Activated naive CD4-positive, alpha-beta T cell treated with anti-CD3 and anti-CD28 coated beads, Interleukin-2, amount 10 ng/mL, durations not matched to agents 7 days and 5 days (primary cell): ENCODE results near the gene SMARCAL1.

ENCODE experiments used
- CTCF ChIA-PET: fragments of 350-600 bp; sonication (Branson Sonifier 250); formaldehyde crosslinking; loops from one replicate; lab custom pipeline; 2021; ENCODE audit warnings: antibody characterized with exemption; lab: Charles Lee
- DNase-seq: peaks from one replicate; pipeline ENCODE4 v3.0.0-alpha.2; 2020
- H3K27ac Mint-ChIP-seq: one replicate; pipeline ENCODE4 v1.8.0; 2021; ENCODE audit warnings: mild to moderate bottlenecking, moderate library complexity, mixed read lengths
- H3K27me3 Mint-ChIP-seq: one replicate; pipeline ENCODE4 v1.8.0; 2021; ENCODE audit warnings: mild to moderate bottlenecking, mixed read lengths
- H3K36me3 Mint-ChIP-seq: one replicate; pipeline ENCODE4 v1.8.0; 2021; ENCODE audit warnings: mixed read lengths
- H3K4me1 Mint-ChIP-seq: one replicate; pipeline ENCODE4 v1.8.0; 2021; ENCODE audit warnings: mixed read lengths
- H3K4me3 Mint-ChIP-seq: one replicate; pipeline ENCODE4 v1.8.0; 2021; ENCODE audit warnings: mild to moderate bottlenecking, moderate library complexity, mixed read lengths
- H3K9me3 Mint-ChIP-seq: one replicate; pipeline ENCODE4 v1.8.0; 2021; ENCODE audit warnings: mixed read lengths

The SMARCAL1 gene

GRCh38 chr2:216453955-216454614, 41.8 kb downstream of the SMARCAL1 start:
- Mint-ChIP-seq H3K27ac (no peak overlapping the region), H3K4me1 (no peaks in the 10 kb centered on the region), H3K36me3 (peaks cover 56% of the 10 kb centered on the region), H3K27me3 (no peaks in the 10 kb centered on the region), H3K4me3 (no peak overlapping the region), H3K9me3 (peaks cover 2% of the 10 kb centered on the region)
- CTCF ChIA-PET = no interaction called here
- no peak for DNase-seq

GRCh38 chr2:216463148-216463547, 50.9 kb downstream of the SMARCAL1 start:
- Mint-ChIP-seq H3K4me1 (no peaks in the 10 kb centered on the region), H3K9me3 (peaks cover 2% of the 10 kb centered on the region), H3K36me3 (peaks cover 18% of the 10 kb centered on the region), H3K27ac (no peak overlapping the region), H3K4me3 (no peak overlapping the region), H3K27me3 (no peaks in the 10 kb centered on the region)
- CTCF ChIA-PET = no interaction called here
- no peak for DNase-seq

- DNase-seq = no peak
- Mint-ChIP-seq H3K27me3 (no peaks in the 10 kb centered on the region), H3K36me3 (peaks cover 17% of the 10 kb centered on the region), H3K4me1 (no peaks in the 10 kb centered on the region), H3K9me3 (no peaks in the 10 kb centered on the region), H3K4me3 (no peak overlapping the region), H3K27ac (no peak overlapping the region)
- CTCF ChIA-PET = interaction anchor here (1.2 kb wide), 1 partner anchor 13 kb away, joined by 3 read pairs; no protein-coding TSS in a partner anchor
Measured at GRCh38 chr2:216464104-216464720, 51.9 kb downstream of the SMARCAL1 start.

- DNase-seq = no peak
- H3K9me3 Mint-ChIP-seq = no peaks in the 10 kb centered on the region
- CTCF ChIA-PET = no interaction called here
- H3K27ac Mint-ChIP-seq = no peak overlapping the region
- H3K27me3 Mint-ChIP-seq = no peaks in the 10 kb centered on the region
- peaks cover 22% of the 10 kb centered on the region for H3K36me3 Mint-ChIP-seq
- H3K4me3 Mint-ChIP-seq = no peak overlapping the region
- no peaks in the 10 kb centered on the region for H3K4me1 Mint-ChIP-seq
Measured at GRCh38 chr2:216465579-216466195, 53.4 kb downstream of the SMARCAL1 start.

GRCh38 chr2:216467845-216468244, 55.6 kb downstream of the SMARCAL1 start:
- no peaks in the 10 kb centered on the region for H3K27me3 Mint-ChIP-seq
- no peaks in the 10 kb centered on the region for H3K4me1 Mint-ChIP-seq
- H3K9me3 Mint-ChIP-seq = no peaks in the 10 kb centered on the region
- CTCF ChIA-PET = interaction anchor here (0.7 kb wide), 1 partner anchor 493 kb away, joined by 3 read pairs; no protein-coding TSS in a partner anchor
- H3K27ac Mint-ChIP-seq = no peak overlapping the region
- DNase-seq = no peak
- H3K36me3 Mint-ChIP-seq = peaks cover 23% of the 10 kb centered on the region
- no peak overlapping the region for H3K4me3 Mint-ChIP-seq

DNA sequence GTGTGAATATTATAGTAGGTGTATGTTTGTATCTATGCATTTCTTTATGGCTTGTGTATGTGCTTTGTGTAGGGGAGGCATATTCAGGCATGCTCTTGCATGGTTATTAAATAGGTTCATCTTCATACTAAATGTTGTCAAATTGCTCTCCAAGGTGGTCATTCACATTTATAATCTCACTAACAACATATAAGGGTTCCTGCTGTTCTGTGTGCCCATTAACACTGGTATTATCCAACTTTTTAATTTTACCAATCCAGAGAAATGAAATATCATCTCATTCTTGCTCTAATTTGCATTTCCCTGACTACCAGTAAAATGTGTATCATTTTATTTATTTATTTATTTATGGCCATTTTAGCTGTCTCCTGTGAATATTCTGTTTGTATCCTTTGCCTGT, 57.4 kb downstream of the SMARCAL1 start:
- no peak overlapping the region for H3K4me3 Mint-ChIP-seq
- DNase-seq = no peak
- H3K9me3 Mint-ChIP-seq = no peaks in the 10 kb centered on the region
- H3K27ac Mint-ChIP-seq = no peak overlapping the region
- CTCF ChIA-PET = no interaction called here
- H3K36me3 Mint-ChIP-seq = peaks cover 22% of the 10 kb centered on the region
- H3K27me3 Mint-ChIP-seq = no peaks in the 10 kb centered on the region
- H3K4me1 Mint-ChIP-seq = peaks cover 2% of the 10 kb centered on the region

GRCh38 chr2:216473187-216473586, 60.9 kb downstream of the SMARCAL1 start:
- H3K9me3 Mint-ChIP-seq = no peaks in the 10 kb centered on the region
- CTCF ChIA-PET = no interaction called here
- H3K4me1 Mint-ChIP-seq = peaks cover 18% of the 10 kb centered on the region
- no peak for DNase-seq
- no peak overlapping the region for H3K4me3 Mint-ChIP-seq
- peaks cover 33% of the 10 kb centered on the region for H3K36me3 Mint-ChIP-seq
- H3K27ac Mint-ChIP-seq = no peak overlapping the region
- H3K27me3 Mint-ChIP-seq = no peaks in the 10 kb centered on the region

- peaks cover 35% of the 10 kb centered on the region for H3K36me3 Mint-ChIP-seq
- CTCF ChIA-PET = no interaction called here
- no peaks in the 10 kb centered on the region for H3K9me3 Mint-ChIP-seq
- no peaks in the 10 kb centered on the region for H3K27me3 Mint-ChIP-seq
- H3K4me1 Mint-ChIP-seq = peaks cover 18% of the 10 kb centered on the region
- peak overlapping the region; percentile 71 for H3K27ac Mint-ChIP-seq
- H3K4me3 Mint-ChIP-seq = peak overlapping the region; percentile 27
- peak; percentile 55 for DNase-seq
Measured at GRCh38 chr2:216474925-216475670, 62.8 kb downstream of the SMARCAL1 start.

- CTCF ChIA-PET = no interaction called here
- no peaks in the 10 kb centered on the region for H3K27me3 Mint-ChIP-seq
- peaks cover 41% of the 10 kb centered on the region for H3K36me3 Mint-ChIP-seq
- no peaks in the 10 kb centered on the region for H3K9me3 Mint-ChIP-seq
- H3K4me1 Mint-ChIP-seq = peaks cover 18% of the 10 kb centered on the region
- H3K4me3 Mint-ChIP-seq = no peak overlapping the region
- no peak overlapping the region for H3K27ac Mint-ChIP-seq
- no peak for DNase-seq
Measured at GRCh38 chr2:216475767-216476166, 63.5 kb downstream of the SMARCAL1 start.

GRCh38 chr2:216477283-216478035, 65.2 kb downstream of the SMARCAL1 start:
- Mint-ChIP-seq H3K36me3 (peaks cover 47% of the 10 kb centered on the region), H3K4me3 (no peak overlapping the region), H3K27me3 (no peaks in the 10 kb centered on the region), H3K27ac (no peak overlapping the region), H3K4me1 (peaks cover 18% of the 10 kb centered on the region), H3K9me3 (no peaks in the 10 kb centered on the region)
- no peak for DNase-seq
- CTCF ChIA-PET = no interaction called here

- CTCF ChIA-PET = no interaction called here
- H3K9me3 Mint-ChIP-seq = no peaks in the 10 kb centered on the region
- H3K27me3 Mint-ChIP-seq = no peaks in the 10 kb centered on the region
- H3K4me1 Mint-ChIP-seq = peaks cover 18% of the 10 kb centered on the region
- H3K27ac Mint-ChIP-seq = no peak overlapping the region
- H3K4me3 Mint-ChIP-seq = no peak overlapping the region
- DNase-seq = no peak
- H3K36me3 Mint-ChIP-seq = peaks cover 52% of the 10 kb centered on the region
Measured at GRCh38 chr2:216478151-216478550, 65.9 kb downstream of the SMARCAL1 start.

GRCh38 chr2:216478791-216479190, 66.5 kb downstream of the SMARCAL1 start:
- no peaks in the 10 kb centered on the region for H3K9me3 Mint-ChIP-seq
- peaks cover 18% of the 10 kb centered on the region for H3K4me1 Mint-ChIP-seq
- no peak overlapping the region for H3K27ac Mint-ChIP-seq
- no peak overlapping the region for H3K4me3 Mint-ChIP-seq
- no peaks in the 10 kb centered on the region for H3K27me3 Mint-ChIP-seq
- DNase-seq = no peak
- peaks cover 52% of the 10 kb centered on the region for H3K36me3 Mint-ChIP-seq
- CTCF ChIA-PET = interaction anchor here (0.6 to 1.4 kb wide), 2 partner anchors 39 to 270 kb away, joined by 3 to 5 read pairs; no protein-coding TSS in a partner anchor

DNA sequence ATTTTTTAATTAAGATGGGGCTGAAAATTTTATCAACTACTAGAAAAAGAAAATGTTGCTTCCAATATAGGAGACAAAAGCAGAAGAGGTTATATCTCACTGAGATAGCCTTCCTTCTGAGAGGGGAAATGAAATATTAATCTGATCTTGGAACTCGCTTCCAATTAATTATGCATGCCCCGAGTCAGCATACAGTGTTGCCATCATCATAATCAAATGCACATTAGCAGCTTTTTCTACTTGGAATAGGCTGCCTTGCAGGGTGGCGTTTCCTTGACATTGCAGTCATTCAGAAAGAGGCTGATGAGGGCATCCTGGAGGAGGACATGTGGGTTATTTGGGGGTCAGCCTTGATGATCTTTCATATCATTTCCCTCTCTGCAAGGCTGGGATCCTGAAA, 67.9 kb downstream of the SMARCAL1 start:
- DNase-seq = no peak
- Mint-ChIP-seq H3K4me3 (no peak overlapping the region), H3K4me1 (peaks cover 11% of the 10 kb centered on the region), H3K9me3 (no peaks in the 10 kb centered on the region), H3K27me3 (no peaks in the 10 kb centered on the region), H3K36me3 (peaks cover 51% of the 10 kb centered on the region), H3K27ac (no peak overlapping the region)
- CTCF ChIA-PET = no interaction called here

DNA sequence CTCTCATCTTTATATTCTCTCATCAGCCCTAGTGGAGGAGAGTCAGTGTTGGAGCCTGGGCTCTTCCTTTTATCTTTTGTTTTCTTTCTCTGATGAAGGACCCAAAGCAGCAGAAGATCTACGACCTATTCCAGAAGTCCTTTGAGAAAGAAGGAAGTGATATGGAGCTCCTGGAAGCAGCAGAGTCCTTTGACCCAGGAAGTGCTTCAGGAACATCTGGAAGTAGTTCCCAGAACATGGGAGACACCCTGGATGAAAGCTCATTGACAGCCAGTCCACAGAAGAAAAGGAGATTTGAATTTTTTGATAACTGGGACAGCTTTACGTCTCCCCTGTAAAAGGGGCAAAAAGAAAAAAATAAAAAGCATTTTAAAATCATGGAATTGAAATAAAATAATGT, 70.4 kb downstream of the SMARCAL1 start:
- Mint-ChIP-seq H3K9me3 (no peaks in the 10 kb centered on the region), H3K4me3 (no peak overlapping the region), H3K27me3 (no peaks in the 10 kb centered on the region), H3K27ac (no peak overlapping the region), H3K4me1 (no peaks in the 10 kb centered on the region), H3K36me3 (peaks cover 33% of the 10 kb centered on the region)
- CTCF ChIA-PET = interaction anchor here (1.3 kb wide), 1 partner anchor 15 kb away, joined by 4 read pairs; no protein-coding TSS in a partner anchor
- DNase-seq = no peak
